Measurements from ENCODE around the gene CS. TPM values are rescaled to one million over a fixed set of nuclear protein-coding genes. Genes with fewer than 3 reads are reported as not detected.

The CS gene
- total RNA-seq, 2 donors from 2014 or later = 134 to 167 TPM

- H3K9me3 ChIP-seq (ENCODE audit: control insufficient read depth, low read length) = no peaks in the 10 kb centered on the region
- no peak overlapping the region for H3K9ac ChIP-seq (ENCODE audit: extremely low read depth, low read length, poor library complexity, severe bottlenecking)
- 94 to 96% methylated on average over 16 of the region's 16 CpGs for WGBS, 2 experiments (ENCODE audit: insufficient coverage in 1 of 2, insufficient read length in 1 of 2)
- no peak overlapping the region for H3K27ac Mint-ChIP-seq
- peaks cover 85% of the 10 kb centered on the region for H3K36me3 ChIP-seq (ENCODE audit: control insufficient read depth, insufficient read depth, low read length)
- DNase-seq = no peak
- no peak for TF ChIP-seq CTCF (conservative IDR thresholded peaks at IDR 0.05)
- H3K9me3 Mint-ChIP-seq = no peaks in the 10 kb centered on the region
- H3K4me3 ChIP-seq (ENCODE audit: low read length) = no peak overlapping the region
- peaks cover 65% of the 10 kb centered on the region for H3K36me3 Mint-ChIP-seq (ENCODE audit: low read depth)
- no peaks in the 10 kb centered on the region for H3K27me3 ChIP-seq (ENCODE audit: control insufficient read depth, insufficient read depth, low read length, poor library complexity, severe bottlenecking)
- no peak overlapping the region for H3K4me3 Mint-ChIP-seq
- no peaks in the 10 kb centered on the region for H3K4me1 ChIP-seq (ENCODE audit: control insufficient read depth, insufficient read depth, low read length)
- no peaks in the 10 kb centered on the region for H3K27me3 Mint-ChIP-seq (ENCODE audit: insufficient read depth)
- no peak overlapping the region for H3K27ac ChIP-seq (ENCODE audit: low read depth, low read length)
- H3K4me1 Mint-ChIP-seq = no peaks in the 10 kb centered on the region
Measured at GRCh38 chr12:56247923-56248322, 52.2 kb downstream of the CS start.

GRCh38 chr12:56244494-56244893 is 55.6 kb downstream of the CS start:
- 92 to 93% methylated on average over 13 to 14 of the region's 14 CpGs for WGBS, 2 experiments (ENCODE audit: insufficient coverage in 1 of 2, insufficient read length in 1 of 2)
- Histone ChIP-seq H3K4me3 (ENCODE audit: low read length) (no peak overlapping the region), H3K9ac (ENCODE audit: extremely low read depth, low read length, poor library complexity, severe bottlenecking) (no peak overlapping the region), H3K27ac (ENCODE audit: low read depth, low read length) (no peak overlapping the region), H3K9me3 (ENCODE audit: control insufficient read depth, low read length) (no peaks in the 10 kb centered on the region), H3K4me1 (ENCODE audit: control insufficient read depth, insufficient read depth, low read length) (no peaks in the 10 kb centered on the region), H3K27me3 (ENCODE audit: control insufficient read depth, insufficient read depth, low read length, poor library complexity, severe bottlenecking) (no peaks in the 10 kb centered on the region), H3K36me3 (ENCODE audit: control insufficient read depth, insufficient read depth, low read length) (peaks cover 76% of the 10 kb centered on the region)
- H3K4me3 Mint-ChIP-seq = no peak overlapping the region
- H3K36me3 Mint-ChIP-seq (ENCODE audit: low read depth) = peaks cover 74% of the 10 kb centered on the region
- no peaks in the 10 kb centered on the region for H3K9me3 Mint-ChIP-seq
- no peaks in the 10 kb centered on the region for H3K27me3 Mint-ChIP-seq (ENCODE audit: insufficient read depth)
- H3K4me1 Mint-ChIP-seq = no peaks in the 10 kb centered on the region
- H3K27ac Mint-ChIP-seq = no peak overlapping the region
- DNase-seq = no peak
- no peak for TF ChIP-seq CTCF (conservative IDR thresholded peaks at IDR 0.05)

GRCh38 chr12:56243731-56244181 is 56.4 kb downstream of the CS start:
- DNase-seq = no peak
- H3K36me3 Mint-ChIP-seq (ENCODE audit: low read depth) = peaks cover 69% of the 10 kb centered on the region
- H3K9ac ChIP-seq (ENCODE audit: extremely low read depth, low read length, poor library complexity, severe bottlenecking) = no peak overlapping the region
- no peak for TF ChIP-seq CTCF (conservative IDR thresholded peaks at IDR 0.05)
- no peaks in the 10 kb centered on the region for H3K27me3 ChIP-seq (ENCODE audit: control insufficient read depth, insufficient read depth, low read length, poor library complexity, severe bottlenecking)
- WGBS, 2 experiments (ENCODE audit: insufficient coverage in 1 of 2, insufficient read length in 1 of 2) = 93% methylated on average over 3 of the region's 3 CpGs; no CpG with 5 or more reads in 1 of the 2 experiments
- H3K4me1 ChIP-seq (ENCODE audit: control insufficient read depth, insufficient read depth, low read length) = no peaks in the 10 kb centered on the region
- H3K9me3 Mint-ChIP-seq = no peaks in the 10 kb centered on the region
- no peak overlapping the region for H3K27ac ChIP-seq (ENCODE audit: low read depth, low read length)
- H3K4me3 Mint-ChIP-seq = no peak overlapping the region
- no peak overlapping the region for H3K27ac Mint-ChIP-seq
- no peaks in the 10 kb centered on the region for H3K9me3 ChIP-seq (ENCODE audit: control insufficient read depth, low read length)
- no peaks in the 10 kb centered on the region for H3K4me1 Mint-ChIP-seq
- no peak overlapping the region for H3K4me3 ChIP-seq (ENCODE audit: low read length)
- peaks cover 74% of the 10 kb centered on the region for H3K36me3 ChIP-seq (ENCODE audit: control insufficient read depth, insufficient read depth, low read length)
- H3K27me3 Mint-ChIP-seq (ENCODE audit: insufficient read depth) = no peaks in the 10 kb centered on the region
